NAMALWA (cell line): ENCODE results near the gene DPY19L1.
"Not testable (repeated sequence)": the region's sequence is repeated elsewhere in the genome, so short reads cannot be mapped to it uniquely, and the experiment has no call there.

Experiments used
- DNase-seq: peaks from one replicate; pipeline ENCODE4 v3.0.0-alpha.2; 2015; ENCODE audit warnings: low spot score

Gene DPY19L1

GRCh38 chr7:35032166-35032565, 5.1 kb downstream of the DPY19L1 start:
- no peak for DNase-seq

GRCh38 chr7:35030848-35031247, 6.4 kb downstream of the DPY19L1 start:
- DNase-seq: no peak

- DNase-seq: no peak
Measured at GRCh38 chr7:35029311-35029710, 8.0 kb downstream of the DPY19L1 start.

DNA sequence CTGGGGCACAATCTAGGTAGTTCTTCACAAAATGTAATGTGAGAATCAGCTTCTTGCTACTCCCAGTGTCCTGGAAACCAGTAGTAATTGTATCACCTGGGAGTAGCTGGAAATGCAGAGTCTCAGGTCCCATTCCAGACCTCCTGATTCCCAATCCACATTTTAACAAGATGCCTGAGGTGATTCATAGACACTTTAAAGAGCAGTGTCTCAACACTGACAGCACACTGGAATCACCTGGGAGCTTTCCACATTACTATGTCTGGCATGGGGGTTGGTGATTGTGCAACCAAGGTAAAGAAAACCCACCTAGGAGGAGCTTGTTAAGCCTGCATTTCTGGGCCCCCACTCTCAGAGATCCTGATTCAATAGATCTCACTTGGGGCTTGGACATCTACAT, 11.1 kb downstream of the DPY19L1 start:
- DNase-seq: no peak

- DNase-seq: no peak
Measured at GRCh38 chr7:35025369-35025870, 11.9 kb downstream of the DPY19L1 start.

DNA sequence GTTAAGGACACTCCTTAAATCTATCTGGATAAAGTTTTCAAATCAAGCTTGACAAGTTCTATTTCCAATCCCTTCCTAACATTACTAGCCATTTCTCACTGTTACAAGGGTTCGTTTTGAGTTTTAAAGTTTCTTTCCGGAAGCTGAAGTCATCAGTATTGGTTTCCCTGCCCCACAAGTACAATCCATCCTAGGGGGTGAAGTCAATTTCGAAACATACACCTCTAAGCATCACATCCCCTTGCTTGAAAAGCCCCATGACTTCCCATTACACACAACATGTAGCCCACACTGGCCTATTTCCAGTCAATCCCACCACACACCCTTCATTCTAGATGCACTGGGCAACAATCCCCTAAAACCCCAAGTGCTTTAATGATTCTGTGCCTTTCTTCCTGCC, 13.0 kb downstream of the DPY19L1 start:
- DNase-seq: no peak

- no peak for DNase-seq
Measured at GRCh38 chr7:35022725-35023124, 14.6 kb downstream of the DPY19L1 start.

DNA sequence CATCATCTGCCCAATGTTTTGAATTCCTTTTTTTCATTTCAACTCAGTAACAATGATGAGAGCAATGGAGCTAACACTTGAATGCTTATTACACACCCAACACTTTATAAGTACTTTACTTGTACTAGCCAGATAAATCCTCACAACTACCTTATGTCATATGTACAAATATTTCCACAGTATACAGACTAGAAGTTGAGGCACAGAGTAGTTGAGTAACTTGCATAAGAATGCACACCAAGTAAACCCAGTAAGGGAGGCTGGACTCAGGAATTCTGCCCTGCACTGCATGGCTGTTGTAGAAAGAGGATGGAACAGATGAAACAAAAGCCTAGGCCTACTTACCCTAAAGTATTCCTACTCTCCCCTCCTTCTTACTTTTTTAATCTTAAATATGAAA, 15.8 kb downstream of the DPY19L1 start:
- DNase-seq: no peak

GRCh38 chr7:35019801-35020200, 17.5 kb downstream of the DPY19L1 start:
- no peak for DNase-seq

GRCh38 chr7:35019179-35019729, 18.0 kb downstream of the DPY19L1 start:
- DNase-seq: no peak

DNA sequence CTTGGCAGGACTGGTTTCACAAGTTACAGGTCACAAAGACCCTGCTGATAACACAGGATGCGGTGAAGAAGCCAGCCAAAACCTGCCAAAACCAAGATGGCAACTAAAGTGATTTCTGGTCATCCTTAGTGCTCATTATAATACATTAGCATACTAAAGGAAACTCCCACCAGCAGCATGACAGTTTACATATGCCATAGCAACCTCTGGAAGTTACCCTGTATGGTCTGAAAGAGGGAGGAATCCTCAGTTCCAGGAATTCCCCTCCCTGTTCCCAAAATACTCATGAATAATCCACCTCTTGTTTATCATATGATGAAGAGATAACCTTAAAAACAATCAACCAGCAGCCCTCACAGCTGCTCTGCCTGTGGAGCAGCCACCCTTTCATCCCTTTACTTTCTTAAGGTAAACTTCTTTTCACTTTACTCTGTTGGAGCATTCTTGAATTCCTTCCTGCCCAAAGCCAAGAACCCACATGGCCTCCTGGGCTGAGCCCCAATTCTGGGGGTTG, 21.9 kb downstream of the DPY19L1 start:
- no peak for DNase-seq

DNA sequence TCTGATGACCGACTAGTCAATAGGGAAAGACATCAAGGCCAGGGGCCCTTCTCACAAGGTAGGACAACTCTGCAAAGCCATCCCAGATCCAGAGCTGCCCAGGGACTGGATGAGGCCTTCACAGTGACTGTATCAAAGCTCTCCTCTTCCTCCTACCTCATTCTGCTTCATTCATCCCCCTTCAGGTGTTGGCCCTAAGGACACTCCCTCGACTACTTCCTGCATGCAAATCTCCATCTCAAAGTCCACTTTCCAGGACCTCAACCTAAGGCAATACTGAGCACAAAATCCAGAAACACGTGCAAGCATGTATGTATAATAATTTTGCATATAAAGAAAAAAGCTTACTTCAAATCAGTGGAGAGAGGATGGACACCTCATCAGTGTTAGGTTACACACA, 25.1 kb downstream of the DPY19L1 start:
- no peak for DNase-seq

GRCh38 chr7:35011085-35011484, 26.2 kb downstream of the DPY19L1 start:
- no peak for DNase-seq

DNA sequence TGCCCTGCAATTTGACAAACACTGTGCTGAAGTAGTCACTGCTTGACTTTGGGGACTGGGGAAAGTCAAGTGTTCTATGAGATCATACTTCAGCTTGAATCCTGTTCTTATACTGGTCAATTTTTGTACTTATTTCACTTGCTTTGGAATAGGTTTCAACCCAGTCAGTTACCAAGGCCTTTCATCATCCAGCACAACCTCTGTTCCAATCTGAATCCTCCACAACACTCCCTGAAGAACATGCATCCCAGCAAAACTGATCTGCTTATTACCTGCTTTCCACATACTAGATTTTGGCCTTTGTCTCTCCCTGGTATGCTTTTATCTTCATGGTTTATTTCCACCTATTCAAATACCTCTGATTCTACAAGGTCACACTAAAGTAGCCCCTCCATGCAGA, 29.5 kb downstream of the DPY19L1 start:
- no peak for DNase-seq

DNA sequence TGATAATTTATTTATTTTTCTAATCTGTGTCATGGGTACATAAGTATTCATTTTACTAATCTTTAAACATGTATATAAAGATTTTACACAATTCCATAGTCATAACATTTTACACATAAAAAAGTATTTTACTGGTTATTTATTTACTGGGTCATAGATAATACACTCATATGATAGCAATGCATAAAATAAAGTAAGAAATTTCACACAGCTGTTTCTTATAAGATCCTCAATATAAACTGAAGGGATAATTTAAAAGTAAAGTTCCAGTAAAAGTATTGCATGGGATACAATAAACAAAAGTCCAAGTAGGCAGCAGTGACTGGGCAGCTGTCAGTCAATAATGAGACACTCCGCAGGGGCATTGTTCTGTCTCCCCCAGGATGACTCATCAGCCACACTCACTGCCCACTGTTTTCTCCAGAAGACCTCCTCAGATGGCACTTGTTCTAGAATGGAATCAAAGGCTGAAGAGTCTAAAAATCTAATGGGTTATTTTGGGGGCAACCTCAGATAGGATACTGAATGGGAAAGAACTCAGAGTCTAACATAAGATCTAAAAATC, 32.7 kb downstream of the DPY19L1 start:
- DNase-seq: no peak

- no peak for DNase-seq
Measured at GRCh38 chr7:35003679-35004303, 33.5 kb downstream of the DPY19L1 start.

GRCh38 chr7:35003177-35003650, 34.1 kb downstream of the DPY19L1 start:
- DNase-seq: not testable (repeated sequence)

DNA sequence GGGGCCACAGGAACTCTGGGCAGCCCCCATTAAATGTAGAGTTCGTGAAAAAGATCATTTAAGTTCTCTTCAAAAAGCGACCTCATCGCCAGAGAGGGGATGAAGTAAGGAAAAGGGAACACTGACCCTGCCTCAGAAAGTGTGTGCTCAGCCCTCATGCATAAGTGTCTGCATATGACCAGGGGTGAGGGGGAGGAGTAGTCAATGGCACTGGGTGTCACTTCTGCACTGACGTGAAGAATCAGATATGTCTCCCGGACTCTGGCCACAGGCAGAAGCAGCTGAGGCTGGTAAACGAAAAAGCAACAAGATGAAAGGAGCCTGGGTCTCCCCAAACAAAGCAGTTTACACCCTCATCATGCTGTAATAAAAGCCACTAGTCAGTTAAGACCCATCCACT, 39.0 kb downstream of the DPY19L1 start:
- not testable (repeated sequence) for DNase-seq

DNA sequence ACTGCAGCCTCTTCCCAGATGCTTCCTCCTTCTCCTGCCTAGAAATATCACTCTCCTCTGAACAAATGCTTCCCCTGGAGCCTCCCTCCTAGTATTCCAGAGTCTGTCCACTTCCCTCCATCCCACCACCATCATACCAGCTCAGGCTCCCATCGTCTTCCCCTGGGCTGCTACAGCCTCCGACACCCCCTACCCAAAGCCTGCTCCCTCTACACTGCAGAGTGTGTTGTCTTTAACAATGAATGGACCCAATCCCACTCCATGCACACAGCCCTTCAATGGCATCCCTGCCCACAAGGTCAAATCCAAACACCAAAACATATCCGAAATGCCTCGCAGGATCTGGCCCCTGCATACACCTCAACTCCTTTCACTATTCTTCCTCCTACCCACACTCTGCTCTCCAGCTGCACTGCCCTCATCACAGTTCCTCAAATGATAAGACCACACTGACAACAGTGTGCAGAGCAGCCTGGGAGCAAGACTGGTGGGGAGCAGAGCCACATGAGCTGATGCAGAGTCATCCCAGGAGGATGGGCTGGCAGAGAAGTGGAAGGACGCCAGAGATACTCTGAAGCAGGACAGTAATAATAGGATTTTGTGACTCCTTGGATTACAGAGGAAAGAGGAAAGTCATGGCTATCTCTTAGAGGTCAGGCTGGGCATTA, 40.7 kb downstream of the DPY19L1 start:
- not testable (repeated sequence) for DNase-seq

- no peak for DNase-seq
Measured at GRCh38 chr7:34995757-34996156, 41.5 kb downstream of the DPY19L1 start.

DNA sequence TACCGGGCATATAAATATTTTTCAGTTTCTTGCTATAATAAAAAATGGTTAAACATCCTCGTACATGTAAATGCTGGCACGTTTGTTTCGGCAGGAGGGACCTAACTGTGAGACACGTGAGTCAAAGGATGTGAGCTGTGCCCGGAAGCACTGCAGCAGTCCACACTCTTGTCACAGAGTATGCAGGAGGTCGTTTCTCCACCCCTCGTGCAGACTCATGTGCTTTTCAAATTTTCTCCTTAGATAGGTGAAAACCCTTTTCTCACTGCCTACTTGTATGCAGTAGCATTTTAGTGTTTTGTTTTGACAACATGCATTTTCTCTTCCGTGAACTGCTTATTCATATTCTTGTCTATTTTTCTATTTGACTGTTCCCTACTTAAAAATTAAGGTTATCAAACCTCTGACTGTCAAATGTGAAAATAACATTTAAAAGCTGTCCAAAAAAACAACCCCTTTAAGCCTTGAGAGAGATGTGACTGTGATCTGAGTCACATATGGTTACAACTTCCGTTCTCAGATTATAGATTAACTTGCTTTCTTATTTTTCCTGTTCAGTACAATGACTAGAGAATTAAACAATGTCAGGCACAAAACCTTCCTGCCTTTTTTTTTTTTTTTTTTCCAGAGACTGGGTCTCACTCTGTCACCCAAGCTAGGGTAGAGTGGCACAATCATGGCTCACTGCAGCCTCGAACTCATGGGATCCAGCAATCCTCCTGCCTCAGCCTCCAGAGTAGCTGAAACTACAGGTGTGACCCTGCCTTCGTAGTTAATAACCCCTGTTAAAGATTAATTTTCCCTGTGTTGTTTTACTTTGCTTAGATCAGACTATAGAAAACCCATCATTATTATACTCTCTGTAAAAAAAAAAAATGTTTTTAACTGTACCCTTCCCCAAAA, 45.1 kb downstream of the DPY19L1 start:
- no peak for DNase-seq
